Testis (tissue), 2 donors: ENCODE data around the gene ABHD16A.

Source experiments
- POLR2A ChIP-seq: fragments of 450-650 bp; IDR thresholded peaks from one replicate; pipeline ENCODE4 v1.6.1; 2017; ENCODE audit warnings: antibody characterized with exemption, mild to moderate bottlenecking, moderate library complexity
- TF ChIP-seq, protein P1 (sequence below), 3 experiments: fragments of 450-650 bp in 2 of 3; fragments of 200-600 bp in 1 of 3; sonication (generic) in 1 of 3; IDR thresholded peaks; one replicate each; pipeline ENCODE4 v1.5.1; 2016 to 2019; ENCODE audit warnings: antibody characterized with exemption in 3 of 3, mild to moderate bottlenecking in 2 of 3, moderate library complexity in 1 of 3

- TF ChIP-seq, protein P1, sequence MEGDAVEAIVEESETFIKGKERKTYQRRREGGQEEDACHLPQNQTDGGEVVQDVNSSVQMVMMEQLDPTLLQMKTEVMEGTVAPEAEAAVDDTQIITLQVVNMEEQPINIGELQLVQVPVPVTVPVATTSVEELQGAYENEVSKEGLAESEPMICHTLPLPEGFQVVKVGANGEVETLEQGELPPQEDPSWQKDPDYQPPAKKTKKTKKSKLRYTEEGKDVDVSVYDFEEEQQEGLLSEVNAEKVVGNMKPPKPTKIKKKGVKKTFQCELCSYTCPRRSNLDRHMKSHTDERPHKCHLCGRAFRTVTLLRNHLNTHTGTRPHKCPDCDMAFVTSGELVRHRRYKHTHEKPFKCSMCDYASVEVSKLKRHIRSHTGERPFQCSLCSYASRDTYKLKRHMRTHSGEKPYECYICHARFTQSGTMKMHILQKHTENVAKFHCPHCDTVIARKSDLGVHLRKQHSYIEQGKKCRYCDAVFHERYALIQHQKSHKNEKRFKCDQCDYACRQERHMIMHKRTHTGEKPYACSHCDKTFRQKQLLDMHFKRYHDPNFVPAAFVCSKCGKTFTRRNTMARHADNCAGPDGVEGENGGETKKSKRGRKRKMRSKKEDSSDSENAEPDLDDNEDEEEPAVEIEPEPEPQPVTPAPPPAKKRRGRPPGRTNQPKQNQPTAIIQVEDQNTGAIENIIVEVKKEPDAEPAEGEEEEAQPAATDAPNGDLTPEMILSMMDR (IDR thresholded peaks at IDR 0.05): no peak
- no peak for TF ChIP-seq POLR2A
Observed at GRCh38 chr6:31662124-31662723, 40.9 kb downstream of the ABHD16A start.
